Neutrophil (primary cell): Measurements from ENCODE around the gene CUTC.
"Not testable (repeated sequence)": the region's sequence is repeated elsewhere in the genome, so short reads cannot be mapped to it uniquely, and the experiment has no call there.

Source experiments
- H3K27ac ChIP-seq: fragments of 200-600 bp; sonication (generic); 2 replicates; pipeline ENCODE4 v1.5.1; 2016; ENCODE audit warnings: mild to moderate bottlenecking, moderate library complexity
- H3K27me3 ChIP-seq: fragments of 200-600 bp; sonication (generic); 2 replicates; pipeline ENCODE4 v1.6.0; 2016; ENCODE audit warnings: mild to moderate bottlenecking
- H3K36me3 ChIP-seq: fragments of 200-600 bp; sonication (generic); 2 replicates; pipeline ENCODE4 v1.5.1; 2017
- H3K4me1 ChIP-seq, 2 experiments: fragments of 200-600 bp in 1 of 2; sonication (generic) in 1 of 2; 1 replicate in 1 of 2; 2 replicates in 1 of 2; pipeline versions ENCODE4 v1.5.1 to v1.6.1; 2013 to 2016; ENCODE audit warnings: low read depth in 1 of 2, low read length in 1 of 2, mild to moderate bottlenecking in 1 of 2, moderate library complexity in 1 of 2; ENCODE audit not compliant: control insufficient read depth in 1 of 2, insufficient read depth in 1 of 2
- H3K4me3 ChIP-seq, 2 experiments: fragments of 200-600 bp in 1 of 2; sonication (generic) in 1 of 2; 1 replicate in 1 of 2; 2 replicates in 1 of 2; pipeline ENCODE4 v1.5.1; 2013 to 2016; ENCODE audit warnings: low read depth in 1 of 2, low read length in 1 of 2, mild to moderate bottlenecking in 1 of 2, moderate library complexity in 1 of 2
- H3K9me3 ChIP-seq: fragments of 200-600 bp; sonication (generic); 2 replicates; pipeline ENCODE4 v1.5.1; 2016
- CTCF ChIP-seq: fragments of 200-600 bp; sonication (generic); IDR thresholded peaks from 2 replicates; pipeline ENCODE4 v1.5.1; 2016; ENCODE audit warnings: antibody characterized with exemption

Gene CUTC

GRCh38 chr10:99743841-99744240 lies 11.8 kb downstream of the CUTC start:
- TF ChIP-seq CTCF: no peak
- peaks cover 4% of the 10 kb centered on the region for H3K9me3 ChIP-seq
- H3K4me1 ChIP-seq: no peaks in the 10 kb centered on the region
- H3K4me3 ChIP-seq: no peak overlapping the region
- no peaks in the 10 kb centered on the region for H3K27me3 ChIP-seq
- H3K36me3 ChIP-seq: peaks cover 88% of the 10 kb centered on the region
- H3K27ac ChIP-seq: no peak overlapping the region

DNA sequence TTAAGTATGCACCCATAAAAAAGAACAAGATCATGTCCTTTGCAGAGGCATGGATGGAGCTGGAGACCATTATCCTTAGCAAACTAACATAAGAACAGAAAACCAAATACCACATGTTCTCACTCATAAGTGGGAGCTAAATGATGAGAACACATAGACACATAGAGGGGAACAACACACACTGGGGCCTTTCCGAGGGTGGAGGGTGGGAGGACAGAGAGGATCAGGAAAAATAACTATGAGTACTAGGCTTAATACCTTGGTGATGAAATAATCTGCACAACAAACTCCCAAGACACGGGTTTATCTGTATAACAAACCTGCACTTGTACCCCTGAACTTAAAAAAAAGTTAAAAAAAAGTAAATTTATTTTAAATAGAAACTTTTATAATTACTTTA lies 14.1 kb downstream of the CUTC start:
- not testable (repeated sequence) for H3K27ac ChIP-seq, H3K4me3 ChIP-seq, H3K4me1 ChIP-seq, H3K9me3 ChIP-seq, H3K27me3 ChIP-seq
- peaks cover 96% of the 10 kb centered on the region for H3K36me3 ChIP-seq

- no peaks in the 10 kb centered on the region for H3K9me3 ChIP-seq
- no peak overlapping the region for H3K4me3 ChIP-seq
- no peaks in the 10 kb centered on the region for H3K27me3 ChIP-seq
- peaks cover 94% of the 10 kb centered on the region for H3K36me3 ChIP-seq
- TF ChIP-seq CTCF: no peak
- H3K4me1 ChIP-seq: peaks cover 7 to 15% of the 10 kb centered on the region in 2 experiments
- no peak overlapping the region for H3K27ac ChIP-seq
Observed at GRCh38 chr10:99748823-99749451, 16.9 kb downstream of the CUTC start.

GRCh38 chr10:99750641-99751040 lies 18.6 kb downstream of the CUTC start:
- Histone ChIP-seq H3K36me3 (peaks cover 94% of the 10 kb centered on the region), H3K4me1 (peaks cover 7 to 15% of the 10 kb centered on the region in 2 experiments), H3K9me3 (no peaks in the 10 kb centered on the region), H3K27ac (no peak overlapping the region), H3K4me3 (no peak overlapping the region), H3K27me3 (no peaks in the 10 kb centered on the region)
- no peak for TF ChIP-seq CTCF

DNA sequence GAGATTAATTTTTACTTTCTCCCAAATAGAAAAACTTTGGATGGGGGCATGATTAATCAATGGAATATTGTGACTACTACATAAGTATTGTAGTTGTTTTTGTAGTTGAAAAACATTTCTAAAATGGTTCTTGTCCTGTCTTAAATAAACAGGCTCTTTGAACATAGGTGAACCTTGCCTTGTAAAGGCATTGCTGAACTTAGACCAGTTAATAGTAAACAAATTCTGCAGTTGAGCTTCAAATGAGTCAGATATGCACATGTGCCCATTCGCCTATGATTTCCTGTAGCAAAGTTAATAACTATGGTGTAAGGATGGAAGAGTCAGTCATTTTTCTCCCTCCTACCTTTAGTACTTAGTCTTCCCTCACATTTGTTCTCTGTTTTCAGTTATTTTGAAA lies 22.6 kb downstream of the CUTC start:
- H3K4me1 ChIP-seq: peaks cover 7 to 15% of the 10 kb centered on the region in 2 experiments

GRCh38 chr10:99756159-99756558 lies 24.1 kb downstream of the CUTC start:
- Histone ChIP-seq H3K27ac (no peak overlapping the region), H3K36me3 (peaks cover 90% of the 10 kb centered on the region), H3K4me3 (no peak overlapping the region), H3K9me3 (no peaks in the 10 kb centered on the region), H3K27me3 (no peaks in the 10 kb centered on the region), H3K4me1 (peaks cover 0 to 8% of the 10 kb centered on the region in 2 experiments)
- no peak for TF ChIP-seq CTCF

More for the DNA sequence above, 22.6 kb downstream of the CUTC start:
- peaks cover 89% of the 10 kb centered on the region for H3K36me3 ChIP-seq
- no peak overlapping the region for H3K27ac ChIP-seq
- H3K9me3 ChIP-seq: no peaks in the 10 kb centered on the region
- no peaks in the 10 kb centered on the region for H3K27me3 ChIP-seq
- no peak for TF ChIP-seq CTCF
- no peak overlapping the region for H3K4me3 ChIP-seq
